GM12891 (cell line): ENCODE data around the gene SHE.

Experiments used
- POLR2A ChIP-seq: IDR thresholded peaks from 2 replicates; pipeline ENCODE4 v1.6.1; 2011; ENCODE audit warnings: low read depth, low read length, control low read depth
- POLR2AphosphoS5 ChIP-seq: IDR thresholded peaks from 2 replicates; pipeline ENCODE4 v1.6.1; 2011; ENCODE audit warnings: low read depth, low read length, control low read depth
- POU2F2 ChIP-seq: IDR thresholded peaks from 2 replicates; pipeline ENCODE4 v1.6.1; 2011; ENCODE audit warnings: low read depth, mild to moderate bottlenecking, control low read depth, low read length, moderate library complexity
- SPI1 ChIP-seq: IDR thresholded peaks from 2 replicates; pipeline ENCODE4 v1.6.1; 2011; ENCODE audit warnings: low read depth, low read length, control low read depth
- TAF1 ChIP-seq: IDR thresholded peaks from 2 replicates; pipeline ENCODE4 v1.6.1; 2011; ENCODE audit warnings: low read depth, low read length, control low read depth

DNA sequence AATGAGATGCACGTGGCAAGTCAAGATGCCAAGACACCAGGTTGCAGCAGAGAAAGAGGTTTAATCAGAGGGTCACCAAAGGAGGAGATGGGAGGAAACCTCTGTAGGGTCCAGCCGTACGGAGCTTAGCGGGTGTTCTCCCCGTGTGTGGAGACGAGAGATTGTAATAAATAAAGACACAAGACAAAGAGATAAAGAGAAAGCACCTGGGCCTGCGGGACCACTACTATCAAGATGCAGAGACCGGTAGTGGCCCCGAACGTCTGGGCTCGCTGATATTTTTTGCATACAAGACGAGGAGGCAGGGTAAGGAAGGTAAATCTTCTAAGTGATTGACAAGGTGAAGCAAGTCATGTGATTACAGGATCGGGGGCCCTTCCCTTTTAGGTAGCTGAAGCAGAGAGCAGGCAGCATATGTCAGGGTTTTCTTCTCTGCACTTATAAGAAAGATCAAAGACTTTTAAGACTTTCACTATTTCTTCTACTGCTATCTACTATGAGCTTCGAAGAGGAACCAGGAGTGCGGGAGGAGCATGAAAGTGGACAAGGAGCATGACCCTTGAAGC is 41.4 kb downstream of the SHE start:
- no peak for TF ChIP-seq POLR2A
- no peak for TF ChIP-seq POLR2AphosphoS5
- TF ChIP-seq TAF1, result no peak
- no peak for TF ChIP-seq SPI1
- no peak for TF ChIP-seq POU2F2
